Karpas-422 (cell line): ENCODE data around the gene PCSK6. TPM values are rescaled to one million over a fixed set of nuclear protein-coding genes. Genes with fewer than 3 reads are reported as not detected.

Experiments used
- DNase-seq: peaks from one replicate; pipeline ENCODE4 v3.0.0-alpha.2; 2015
- H2AFZ ChIP-seq: fragments of 200-600 bp; sonication (generic); 2 replicates; pipeline ENCODE4 v1.6.1; 2014; ENCODE audit warnings: antibody characterized with exemption, low read length, mixed read lengths
- H3K27ac ChIP-seq: fragments of 200-600 bp; sonication (generic); 2 replicates; pipeline ENCODE4 v1.5.1; 2014; ENCODE audit warnings: mild to moderate bottlenecking, low read length, moderate library complexity
- H3K27me3 ChIP-seq: fragments of 200-600 bp; sonication (generic); 2 replicates; pipeline ENCODE4 v1.6.1; 2014; ENCODE audit warnings: low read length, mixed read lengths
- H3K36me3 ChIP-seq: fragments of 200-600 bp; sonication (generic); 2 replicates; pipeline ENCODE4 v1.6.1; 2014; ENCODE audit warnings: low read length, mixed read lengths; ENCODE audit not compliant: insufficient read depth
- H3K4me1 ChIP-seq: fragments of 200-600 bp; sonication (generic); 2 replicates; pipeline ENCODE4 v1.6.1; 2014; ENCODE audit warnings: mild to moderate bottlenecking, low read length, mixed read lengths
- H3K4me2 ChIP-seq: fragments of 200-600 bp; sonication (generic); 2 replicates; pipeline ENCODE4 v1.6.1; 2014; ENCODE audit warnings: low read length, low read depth, mild to moderate bottlenecking; ENCODE audit not compliant: poor library complexity, severe bottlenecking
- H3K4me3 ChIP-seq: fragments of 200-600 bp; sonication (generic); 2 replicates; pipeline ENCODE4 v1.5.1; 2014; ENCODE audit warnings: mild to moderate bottlenecking, antibody characterized with exemption, low read length, mixed read lengths
- H3K79me2 ChIP-seq: fragments of 200-600 bp; sonication (generic); 2 replicates; pipeline ENCODE4 v1.6.1; 2014; ENCODE audit warnings: mild to moderate bottlenecking, low read length, mixed read lengths
- H3K9ac ChIP-seq: fragments of 200-600 bp; sonication (generic); 2 replicates; pipeline ENCODE4 v1.6.0; 2014; ENCODE audit warnings: low read length
- H3K9me2 ChIP-seq: fragments of 200-600 bp; sonication (generic), shearing (Covaris generic); replicated peaks from 2 replicates; pipeline ENCODE4 v1.6.0; 2014; ENCODE audit warnings: mild to moderate bottlenecking, low read length, moderate library complexity; ENCODE audit not compliant: insufficient read depth
- H3K9me3 ChIP-seq: fragments of 300-700, 200-600 bp; sonication (generic); 2 replicates; pipeline ENCODE4 v1.6.1; 2014; ENCODE audit warnings: low read length, mixed read lengths
- H4K20me1 ChIP-seq: fragments of 200-600 bp; sonication (generic); 2 replicates; pipeline ENCODE4 v1.6.1; 2014; ENCODE audit warnings: mild to moderate bottlenecking, antibody characterized with exemption, low read length, low read depth; ENCODE audit not compliant: insufficient read depth
- total RNA-seq: library from RNA; depleted of rRNA; stranded (reverse); fragments of >200 nt; shearing (Covaris generic); gene quantifications from 2 replicates; pipeline ENCODE4 v1.2.3, GENCODE V29; 2014; ENCODE audit warnings: low replicate concordance

Gene PCSK6
- total RNA-seq, 1 experiment from 2014 or later = 0.19 TPM

- no peak overlapping the region for H3K4me3 ChIP-seq
- no peaks in the 10 kb centered on the region for H3K9me3 ChIP-seq
- H3K9me2 ChIP-seq = no peaks in the 10 kb centered on the region
- no peaks in the 10 kb centered on the region for H4K20me1 ChIP-seq
- no peak overlapping the region for H3K4me2 ChIP-seq
- H3K27me3 ChIP-seq = no peaks in the 10 kb centered on the region
- H3K79me2 ChIP-seq = no peaks in the 10 kb centered on the region
- H3K27ac ChIP-seq = no peak overlapping the region
- H3K4me1 ChIP-seq = no peaks in the 10 kb centered on the region
- H2AFZ ChIP-seq = no peak overlapping the region
- H3K36me3 ChIP-seq = no peaks in the 10 kb centered on the region
- H3K9ac ChIP-seq = no peak overlapping the region
- no peak for DNase-seq
Measured at GRCh38 chr15:101371081-101371480, 118.4 kb downstream of the PCSK6 start.

- no peaks in the 10 kb centered on the region for H3K79me2 ChIP-seq
- H3K36me3 ChIP-seq = no peaks in the 10 kb centered on the region
- H3K4me2 ChIP-seq = no peak overlapping the region
- no peaks in the 10 kb centered on the region for H3K4me1 ChIP-seq
- no peaks in the 10 kb centered on the region for H4K20me1 ChIP-seq
- H3K27ac ChIP-seq = no peak overlapping the region
- DNase-seq = no peak
- no peak overlapping the region for H3K9ac ChIP-seq
- H3K9me2 ChIP-seq = no peaks in the 10 kb centered on the region
- H3K27me3 ChIP-seq = no peaks in the 10 kb centered on the region
- H3K4me3 ChIP-seq = no peak overlapping the region
- no peak overlapping the region for H2AFZ ChIP-seq
- H3K9me3 ChIP-seq = no peaks in the 10 kb centered on the region
Measured at GRCh38 chr15:101370330-101371024, 119.0 kb downstream of the PCSK6 start.

GRCh38 chr15:101369676-101370075 is 119.8 kb downstream of the PCSK6 start:
- no peaks in the 10 kb centered on the region for H3K9me2 ChIP-seq
- no peak overlapping the region for H2AFZ ChIP-seq
- no peak overlapping the region for H3K9ac ChIP-seq
- H3K4me2 ChIP-seq = no peak overlapping the region
- H3K27me3 ChIP-seq = no peaks in the 10 kb centered on the region
- H3K9me3 ChIP-seq = no peaks in the 10 kb centered on the region
- no peaks in the 10 kb centered on the region for H3K4me1 ChIP-seq
- no peak overlapping the region for H3K27ac ChIP-seq
- no peak for DNase-seq
- no peaks in the 10 kb centered on the region for H3K36me3 ChIP-seq
- no peak overlapping the region for H3K4me3 ChIP-seq
- H3K79me2 ChIP-seq = no peaks in the 10 kb centered on the region
- H4K20me1 ChIP-seq = no peaks in the 10 kb centered on the region

- no peak overlapping the region for H3K27ac ChIP-seq
- no peak overlapping the region for H2AFZ ChIP-seq
- no peaks in the 10 kb centered on the region for H3K9me2 ChIP-seq
- no peaks in the 10 kb centered on the region for H3K36me3 ChIP-seq
- no peak overlapping the region for H3K4me3 ChIP-seq
- H3K4me2 ChIP-seq = no peak overlapping the region
- no peak for DNase-seq
- H3K9ac ChIP-seq = no peak overlapping the region
- no peaks in the 10 kb centered on the region for H3K4me1 ChIP-seq
- H3K27me3 ChIP-seq = no peaks in the 10 kb centered on the region
- no peaks in the 10 kb centered on the region for H4K20me1 ChIP-seq
- no peaks in the 10 kb centered on the region for H3K79me2 ChIP-seq
- H3K9me3 ChIP-seq = no peaks in the 10 kb centered on the region
Measured at GRCh38 chr15:101368861-101369642, 120.5 kb downstream of the PCSK6 start.

- Histone ChIP-seq H3K79me2 (no peaks in the 10 kb centered on the region), H3K4me2 (no peak overlapping the region), H2AFZ (no peak overlapping the region), H4K20me1 (no peaks in the 10 kb centered on the region), H3K27ac (no peak overlapping the region), H3K4me1 (no peaks in the 10 kb centered on the region), H3K36me3 (no peaks in the 10 kb centered on the region), H3K9me3 (no peaks in the 10 kb centered on the region), H3K27me3 (no peaks in the 10 kb centered on the region), H3K9me2 (no peaks in the 10 kb centered on the region), H3K9ac (no peak overlapping the region), H3K4me3 (no peak overlapping the region)
- no peak for DNase-seq
Measured at GRCh38 chr15:101368086-101368780, 121.3 kb downstream of the PCSK6 start.

- Histone ChIP-seq H3K9ac (no peak overlapping the region), H3K4me3 (no peak overlapping the region), H3K4me2 (no peak overlapping the region), H4K20me1 (no peaks in the 10 kb centered on the region), H3K27ac (no peak overlapping the region), H3K4me1 (no peaks in the 10 kb centered on the region), H3K36me3 (no peaks in the 10 kb centered on the region), H3K9me3 (no peaks in the 10 kb centered on the region), H2AFZ (no peak overlapping the region), H3K79me2 (no peaks in the 10 kb centered on the region), H3K9me2 (no peaks in the 10 kb centered on the region), H3K27me3 (no peaks in the 10 kb centered on the region)
- DNase-seq = no peak
Measured at GRCh38 chr15:101366853-101367252, 122.7 kb downstream of the PCSK6 start.

GRCh38 chr15:101362986-101363566 is 126.4 kb downstream of the PCSK6 start:
- Histone ChIP-seq H3K9ac (no peak overlapping the region), H3K4me3 (no peak overlapping the region), H3K27ac (no peak overlapping the region), H3K36me3 (no peaks in the 10 kb centered on the region), H3K4me1 (no peaks in the 10 kb centered on the region), H3K27me3 (no peaks in the 10 kb centered on the region), H3K9me2 (no peaks in the 10 kb centered on the region), H4K20me1 (no peaks in the 10 kb centered on the region), H2AFZ (no peak overlapping the region), H3K4me2 (no peak overlapping the region), H3K79me2 (no peaks in the 10 kb centered on the region), H3K9me3 (no peaks in the 10 kb centered on the region)
- no peak for DNase-seq

- H3K4me1 ChIP-seq = no peaks in the 10 kb centered on the region
- H3K4me3 ChIP-seq = no peak overlapping the region
- no peak overlapping the region for H3K9ac ChIP-seq
- H3K36me3 ChIP-seq = no peaks in the 10 kb centered on the region
- H3K79me2 ChIP-seq = no peaks in the 10 kb centered on the region
- no peaks in the 10 kb centered on the region for H4K20me1 ChIP-seq
- no peaks in the 10 kb centered on the region for H3K9me2 ChIP-seq
- H2AFZ ChIP-seq = no peak overlapping the region
- H3K27ac ChIP-seq = no peak overlapping the region
- no peaks in the 10 kb centered on the region for H3K9me3 ChIP-seq
- H3K27me3 ChIP-seq = no peaks in the 10 kb centered on the region
- no peak overlapping the region for H3K4me2 ChIP-seq
- DNase-seq = no peak
Measured at GRCh38 chr15:101362359-101362758, 127.1 kb downstream of the PCSK6 start.
